Keratinocyte (primary cell): ENCODE data around the gene OR2T10. TPM values are rescaled to one million over a fixed set of nuclear protein-coding genes. Genes with fewer than 3 reads are reported as not detected.

ENCODE experiments used
- DNase-seq: peaks from one replicate; pipeline ENCODE4 v3.0.0-alpha.2; 2011; ENCODE audit warnings: low read depth, missing footprints, low spot score
- FAIRE-seq: peaks from 2 replicates; lab custom pipeline; 2011; peaks lifted over from hg19 to GRCh38; lab: Jason Lieb, UNC
- H2AFZ ChIP-seq: 2 replicates; pipeline ENCODE4 v1.6.0; 2012; ENCODE audit warnings: low read length, control low read depth, inconsistent platforms; ENCODE audit not compliant: control insufficient read depth
- H3K27ac ChIP-seq: 2 replicates; pipeline ENCODE4 v1.5.1; 2011; ENCODE audit warnings: low read length; ENCODE audit not compliant: control insufficient read depth, insufficient read depth
- H3K27me3 ChIP-seq: 3 replicates; pipeline ENCODE4 v1.6.0; 2011; ENCODE audit warnings: low read length; ENCODE audit not compliant: control insufficient read depth, insufficient read depth; ENCODE audit errors: extremely low read depth
- H3K36me3 ChIP-seq, 2 experiments: 2 replicates in 1 of 2; 3 replicates in 1 of 2; pipeline ENCODE4 v1.5.1; 2011; ENCODE audit warnings: low read length in 2 of 2, mild to moderate bottlenecking in 1 of 2; ENCODE audit not compliant: control insufficient read depth in 2 of 2, insufficient read depth in 2 of 2; ENCODE audit errors: extremely low read depth in 1 of 2
- H3K4me1 ChIP-seq: 3 replicates; pipeline ENCODE4 v1.5.1; 2011; ENCODE audit warnings: low read length; ENCODE audit not compliant: control insufficient read depth, insufficient read depth; ENCODE audit errors: extremely low read depth
- H3K4me2 ChIP-seq: 3 replicates; pipeline ENCODE4 v1.6.0; 2011; ENCODE audit warnings: low read depth, low read length; ENCODE audit not compliant: control insufficient read depth, insufficient read depth; ENCODE audit errors: extremely low read depth
- H3K4me3 ChIP-seq, 3 experiments: fragments of 200-600 bp in 1 of 3; sonication (generic) in 1 of 3; 2 replicates in 2 of 3; 3 replicates in 1 of 3; pipeline ENCODE4 v1.5.1; 2011 to 2016; ENCODE audit warnings: low read length in 3 of 3, mild to moderate bottlenecking in 3 of 3, control low read depth in 2 of 3, inconsistent platforms in 1 of 3, low read depth in 1 of 3, mixed read lengths in 1 of 3, mixed run types in 1 of 3, moderate library complexity in 1 of 3; ENCODE audit not compliant: control insufficient read depth in 2 of 3, insufficient read depth in 2 of 3; ENCODE audit errors: extremely low read depth in 1 of 3
- H3K79me2 ChIP-seq: 2 replicates; pipeline ENCODE4 v1.6.0; 2012; ENCODE audit warnings: low read length; ENCODE audit not compliant: control insufficient read depth, insufficient read depth
- H3K9ac ChIP-seq: 3 replicates; pipeline ENCODE4 v1.6.0; 2011; ENCODE audit warnings: low read length; ENCODE audit not compliant: control insufficient read depth, insufficient read depth; ENCODE audit errors: extremely low read depth
- H3K9me1 ChIP-seq: 3 replicates; pipeline ENCODE4 v1.6.0; 2011; ENCODE audit warnings: low read length; ENCODE audit not compliant: control insufficient read depth, insufficient read depth; ENCODE audit errors: extremely low read depth
- H3K9me3 ChIP-seq: 2 replicates; pipeline ENCODE4 v1.5.1; 2012; ENCODE audit warnings: low read depth, low read length; ENCODE audit not compliant: control insufficient read depth
- H4K20me1 ChIP-seq: 3 replicates; pipeline ENCODE4 v1.6.0; 2011; ENCODE audit warnings: low read length; ENCODE audit not compliant: control insufficient read depth, insufficient read depth; ENCODE audit errors: extremely low read depth
- EZH2 ChIP-seq: IDR thresholded peaks from one replicate; pipeline ENCODE4 v1.6.1; 2012; ENCODE audit warnings: inconsistent platforms, mild to moderate bottlenecking, low read length, moderate library complexity
- dilution Hi-C: fragments of 300-500 bp; cut with MboI; formaldehyde crosslinking; loops from one replicate; pipeline ENCODE4 v1.7.0; 2020; ENCODE audit warnings: low sequenced_read_pairs; ENCODE audit not compliant: extremely low pct_ligation_motif_present
- polyA plus RNA-seq, 5 experiments: library from polyadenylated mRNA; depleted of rRNA in 3 of 5; stranded (reverse) in 3 of 5; stranded (forward) in 1 of 5; unstranded in 1 of 5; fragments of >200 nt; gene quantifications; 1 replicate in 1 of 5; 2 replicates in 3 of 5; 3 replicates in 1 of 5; pipeline versions ENCODE4 v1.2.1 to v1.2.3, GENCODE V29; 2011 to 2012; ENCODE audit warnings: missing spikeins in 2 of 5, low read depth in 1 of 5, low replicate concordance in 1 of 5
- TF ChIP-seq, protein P1 (sequence below), 3 experiments: IDR thresholded peaks in 1 of 3; conservative IDR thresholded peaks in 1 of 3; optimal IDR thresholded peaks in 1 of 3; 2 replicates in 2 of 3; 3 replicates in 1 of 3; pipeline versions ENCODE3 to v1.5.1; 2011; ENCODE audit warnings: low read length in 3 of 3, mild to moderate bottlenecking in 3 of 3, moderate library complexity in 2 of 3, control low read depth in 1 of 3, inconsistent platforms in 1 of 3; ENCODE audit not compliant: insufficient read depth in 2 of 3; ENCODE audit errors: extremely low read depth in 1 of 3

OR2T10 gene
- polyA plus RNA-seq, 1 donor (not counting 4 experiments of a cell fraction or from before 2014, with no cell fraction given): not detected

DNA sequence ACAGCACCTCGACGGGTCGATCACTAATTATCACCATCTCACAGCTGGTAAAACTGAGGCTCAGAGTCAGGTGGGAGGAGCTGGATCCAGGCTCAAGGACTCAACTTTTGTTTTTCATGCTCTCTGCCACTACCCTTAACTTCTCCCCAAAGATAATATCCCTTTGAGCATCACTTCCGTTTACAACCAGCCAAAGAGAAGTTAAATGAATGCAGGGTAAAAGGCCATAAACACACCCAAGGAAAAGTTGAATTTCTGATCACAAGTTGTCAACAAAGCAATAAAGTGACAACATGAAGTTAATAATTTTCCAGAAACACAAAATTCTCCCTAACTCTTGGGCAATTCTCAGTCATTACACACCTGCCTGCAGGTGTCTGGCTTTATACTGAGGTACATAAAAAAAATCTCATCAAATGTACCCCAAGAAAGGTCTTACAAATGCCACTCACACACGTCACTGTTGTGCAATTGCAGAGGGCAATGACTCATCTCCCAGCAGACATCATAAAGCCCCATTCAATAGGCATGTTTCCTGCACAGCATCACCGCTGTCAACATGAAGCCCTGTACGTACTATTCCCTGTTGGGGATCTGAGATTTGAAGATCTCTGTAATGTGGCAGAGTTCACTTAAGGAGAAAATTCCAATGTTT is 34.0 kb upstream of the OR2T10 start:
- Histone ChIP-seq H3K36me3 (no peaks in the 10 kb centered on the region), H3K79me2 (no peaks in the 10 kb centered on the region), H3K9ac (no peak overlapping the region), H2AFZ (no peak overlapping the region), H3K27me3 (no peaks in the 10 kb centered on the region), H3K4me2 (no peak overlapping the region), H3K9me1 (no peaks in the 10 kb centered on the region), H4K20me1 (no peaks in the 10 kb centered on the region), H3K4me3 (no peak overlapping the region), H3K27ac (no peak overlapping the region), H3K4me1 (no peaks in the 10 kb centered on the region), H3K9me3 (no peaks in the 10 kb centered on the region)
- FAIRE-seq: no peak
- no peak for TF ChIP-seq EZH2
- TF ChIP-seq, protein P1, sequence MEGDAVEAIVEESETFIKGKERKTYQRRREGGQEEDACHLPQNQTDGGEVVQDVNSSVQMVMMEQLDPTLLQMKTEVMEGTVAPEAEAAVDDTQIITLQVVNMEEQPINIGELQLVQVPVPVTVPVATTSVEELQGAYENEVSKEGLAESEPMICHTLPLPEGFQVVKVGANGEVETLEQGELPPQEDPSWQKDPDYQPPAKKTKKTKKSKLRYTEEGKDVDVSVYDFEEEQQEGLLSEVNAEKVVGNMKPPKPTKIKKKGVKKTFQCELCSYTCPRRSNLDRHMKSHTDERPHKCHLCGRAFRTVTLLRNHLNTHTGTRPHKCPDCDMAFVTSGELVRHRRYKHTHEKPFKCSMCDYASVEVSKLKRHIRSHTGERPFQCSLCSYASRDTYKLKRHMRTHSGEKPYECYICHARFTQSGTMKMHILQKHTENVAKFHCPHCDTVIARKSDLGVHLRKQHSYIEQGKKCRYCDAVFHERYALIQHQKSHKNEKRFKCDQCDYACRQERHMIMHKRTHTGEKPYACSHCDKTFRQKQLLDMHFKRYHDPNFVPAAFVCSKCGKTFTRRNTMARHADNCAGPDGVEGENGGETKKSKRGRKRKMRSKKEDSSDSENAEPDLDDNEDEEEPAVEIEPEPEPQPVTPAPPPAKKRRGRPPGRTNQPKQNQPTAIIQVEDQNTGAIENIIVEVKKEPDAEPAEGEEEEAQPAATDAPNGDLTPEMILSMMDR (optimal IDR thresholded peaks at IDR 0.05 in 1 of 3, IDR thresholded peaks at IDR 0.05 in 1 of 3, conservative IDR thresholded peaks at IDR 0.05 in 1 of 3; ENCODE audit: extremely low read depth in 1 of 3, insufficient read depth in 2 of 3, low read length in 3 of 3): no peak
- DNase-seq: no peak
- dilution Hi-C loops: no loop called here

DNA sequence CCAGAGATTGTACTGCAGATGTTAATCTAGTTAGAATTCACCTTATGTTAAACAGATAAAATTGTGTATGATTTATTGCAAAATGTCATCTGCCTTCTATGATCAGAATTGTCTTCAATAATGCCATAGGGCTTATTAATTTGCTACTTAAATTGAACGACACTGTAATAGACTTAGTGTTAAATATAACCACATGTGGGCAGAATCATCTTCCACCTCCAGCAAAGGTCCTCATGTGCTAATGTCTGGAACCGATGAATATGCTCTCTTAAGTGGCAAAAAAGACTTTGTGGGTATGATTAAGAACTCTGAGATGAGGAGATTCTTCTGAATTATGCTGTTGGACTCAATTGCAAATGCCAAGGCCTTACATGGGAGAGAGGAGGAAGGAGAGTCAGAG is 33.1 kb upstream of the OR2T10 start:
- no peak for TF ChIP-seq EZH2
- TF ChIP-seq, protein P1 (optimal IDR thresholded peaks at IDR 0.05 in 1 of 3, IDR thresholded peaks at IDR 0.05 in 1 of 3, conservative IDR thresholded peaks at IDR 0.05 in 1 of 3; ENCODE audit: extremely low read depth in 1 of 3, insufficient read depth in 2 of 3, low read length in 3 of 3): no peak
- Histone ChIP-seq H3K9me3 (no peaks in the 10 kb centered on the region), H2AFZ (no peak overlapping the region), H3K36me3 (no peaks in the 10 kb centered on the region), H3K27me3 (no peaks in the 10 kb centered on the region), H4K20me1 (no peaks in the 10 kb centered on the region), H3K27ac (no peak overlapping the region), H3K9me1 (no peaks in the 10 kb centered on the region), H3K79me2 (no peaks in the 10 kb centered on the region), H3K4me2 (no peak overlapping the region), H3K4me3 (no peak overlapping the region), H3K4me1 (no peaks in the 10 kb centered on the region), H3K9ac (no peak overlapping the region)
- dilution Hi-C loops: no loop called here
- DNase-seq (no peak), FAIRE-seq (no peak)
